GM12875 (cell line): ENCODE results near the gene WDR1.

Experiments used
- H3K4me3 ChIP-seq: one replicate; pipeline ENCODE4 v1.5.1; 2011; ENCODE audit warnings: low read depth, low read length, control low read depth
- CTCF ChIP-seq: IDR thresholded peaks from 2 replicates; pipeline ENCODE4 v1.5.1; 2011; ENCODE audit warnings: low read depth, mild to moderate bottlenecking, control low read depth, inconsistent platforms, low read length, moderate library complexity, borderline replicate concordance; ENCODE audit not compliant: insufficient read depth

Gene WDR1

GRCh38 chr4:10151182-10151581, 34.6 kb upstream of the WDR1 start:
- TF ChIP-seq CTCF = no peak

GRCh38 chr4:10144966-10145365, 28.4 kb upstream of the WDR1 start:
- no peak overlapping the region for H3K4me3 ChIP-seq
- no peak for TF ChIP-seq CTCF

More at GRCh38 chr4:10151182-10151581, 34.6 kb upstream of the WDR1 start:
- H3K4me3 ChIP-seq = no peak overlapping the region

DNA sequence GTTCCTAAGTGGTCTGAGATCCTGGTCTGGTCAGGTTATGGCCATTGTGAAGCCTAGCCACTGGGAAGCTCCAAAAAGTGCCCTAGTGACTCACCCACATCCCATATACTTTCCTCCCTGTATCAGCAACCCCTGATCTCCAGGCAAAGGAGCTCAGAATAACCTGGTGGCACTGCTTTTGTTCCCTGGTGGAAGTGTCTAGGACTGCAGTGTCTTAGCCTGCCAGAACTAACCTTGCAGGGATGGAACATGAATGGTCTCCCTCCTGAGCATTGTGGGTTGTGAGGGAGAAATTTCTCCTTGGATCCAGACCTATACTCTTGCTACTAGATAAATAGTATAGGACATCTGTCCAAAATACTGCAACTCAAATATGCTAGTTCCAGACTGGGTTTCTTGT, 27.9 kb upstream of the WDR1 start:
- H3K4me3 ChIP-seq = no peak overlapping the region
- no peak for TF ChIP-seq CTCF

DNA sequence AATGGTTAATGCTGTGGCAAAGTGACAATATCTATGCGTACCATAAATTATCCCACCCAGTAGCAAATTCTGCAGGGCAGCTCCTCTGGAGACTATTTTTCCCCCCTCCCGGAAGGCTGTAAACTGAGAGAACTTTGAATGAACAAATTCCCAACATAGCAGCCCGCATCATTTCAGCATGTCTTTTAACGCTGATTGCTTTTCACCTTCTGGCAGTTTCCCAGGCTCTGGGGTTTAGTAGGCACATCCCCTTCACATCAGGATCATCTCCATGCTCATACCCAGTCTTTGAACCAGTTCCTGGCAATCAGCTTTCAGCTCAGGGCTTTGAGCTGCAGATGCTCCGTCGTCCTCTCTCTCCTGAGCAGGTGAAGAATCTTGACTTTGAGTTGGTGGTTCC, 26.6 kb upstream of the WDR1 start:
- no peak for TF ChIP-seq CTCF
- H3K4me3 ChIP-seq = no peak overlapping the region

DNA sequence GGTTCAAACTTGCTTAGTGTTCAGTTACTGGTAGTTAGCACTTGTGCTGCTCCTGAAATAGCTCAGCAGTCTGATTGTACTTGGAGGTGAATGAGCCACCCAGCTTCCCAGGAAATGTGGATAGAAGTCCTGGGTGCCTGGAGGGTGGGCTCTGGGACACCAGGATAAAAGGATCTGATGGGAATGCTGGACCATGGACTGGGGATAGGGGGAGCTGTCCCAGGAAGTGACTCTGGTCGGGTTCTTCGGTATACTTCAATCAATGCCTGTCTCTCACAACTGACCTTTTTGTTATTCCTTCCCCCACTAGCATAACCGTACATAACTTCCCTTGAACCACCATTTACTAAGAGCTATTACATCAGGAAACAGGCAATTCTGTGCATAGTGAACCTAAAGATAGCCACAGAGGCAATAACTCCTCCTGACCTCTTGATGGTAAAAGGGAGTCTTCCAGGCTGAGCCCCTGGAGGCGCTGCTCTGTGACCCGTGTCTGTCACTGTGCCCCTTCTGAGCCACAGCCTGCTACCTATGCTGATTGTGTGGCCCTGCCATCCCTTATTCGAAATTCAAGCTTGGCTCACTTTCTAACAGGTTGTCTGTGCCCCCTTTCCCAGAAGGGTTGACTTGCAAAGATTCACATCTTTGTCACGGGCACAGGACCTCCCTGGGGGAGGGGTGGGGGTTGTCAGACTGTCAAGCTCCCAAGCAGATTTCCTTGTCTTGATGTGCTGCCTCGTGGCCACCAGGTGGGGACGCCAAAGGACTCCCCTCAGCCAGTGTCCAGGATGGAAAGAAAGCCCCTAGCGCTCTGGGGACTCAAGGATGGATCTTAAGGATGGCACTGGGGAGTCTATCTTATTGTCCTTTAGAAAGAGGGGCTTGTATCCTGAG, 24.5 kb upstream of the WDR1 start:
- no peak for TF ChIP-seq CTCF
- no peak overlapping the region for H3K4me3 ChIP-seq

- no peak overlapping the region for H3K4me3 ChIP-seq
- no peak for TF ChIP-seq CTCF
Measured at GRCh38 chr4:10139518-10139917, 22.9 kb upstream of the WDR1 start.

GRCh38 chr4:10135260-10135659, 18.7 kb upstream of the WDR1 start:
- no peak for TF ChIP-seq CTCF
- H3K4me3 ChIP-seq = no peak overlapping the region
